Measurements from ENCODE around the gene CYP2A6.
A peak's percentile ranks its signal among the peaks of the same experiment; 100 is the strongest.

Gene CYP2A6

DNA sequence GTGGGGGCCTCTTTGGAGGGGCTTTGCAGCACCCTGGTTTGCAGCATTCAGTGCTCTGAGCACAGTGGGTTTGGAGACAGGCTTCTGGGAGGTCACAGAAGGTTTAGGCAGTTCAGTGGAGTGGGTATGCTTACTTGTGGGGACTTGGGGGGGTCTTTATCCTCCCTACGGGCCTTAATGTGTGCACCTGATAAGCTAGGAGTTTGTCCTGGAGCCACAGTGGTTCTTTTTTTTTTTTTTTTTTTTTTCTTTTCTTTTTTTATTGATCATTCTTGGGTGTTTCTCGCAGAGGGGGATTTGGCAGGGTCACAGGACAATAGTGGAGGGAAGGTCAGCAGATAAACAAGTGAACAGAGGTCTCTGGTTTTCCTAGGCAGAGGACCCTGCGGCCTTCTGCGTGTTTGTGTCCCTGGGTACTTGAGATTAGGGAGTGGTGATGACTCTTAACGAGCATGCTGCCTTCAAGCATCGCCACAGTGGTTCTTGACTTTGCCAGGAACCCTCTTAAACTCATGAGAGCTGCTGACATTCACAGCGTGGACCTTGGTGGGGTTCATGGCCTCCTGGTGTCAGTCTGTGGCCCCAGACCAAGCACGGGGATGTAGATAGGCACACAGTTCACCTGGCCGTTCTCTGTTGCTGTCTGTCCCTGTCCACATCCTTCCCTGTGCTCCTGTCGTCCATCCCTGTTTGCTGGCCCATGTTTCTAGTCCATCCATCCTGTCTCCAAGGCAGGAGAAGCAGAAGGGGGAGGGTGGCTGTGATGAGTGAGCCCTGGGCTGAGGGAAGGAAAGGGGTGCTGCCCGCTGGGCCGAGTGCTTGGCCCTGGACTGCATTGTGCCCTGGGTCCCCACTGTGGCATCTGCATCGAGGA is 48.6 kb downstream of the CYP2A6 start:
- DNase-seq, result peak in 1 of 6 experiments; percentile 16

DNA sequence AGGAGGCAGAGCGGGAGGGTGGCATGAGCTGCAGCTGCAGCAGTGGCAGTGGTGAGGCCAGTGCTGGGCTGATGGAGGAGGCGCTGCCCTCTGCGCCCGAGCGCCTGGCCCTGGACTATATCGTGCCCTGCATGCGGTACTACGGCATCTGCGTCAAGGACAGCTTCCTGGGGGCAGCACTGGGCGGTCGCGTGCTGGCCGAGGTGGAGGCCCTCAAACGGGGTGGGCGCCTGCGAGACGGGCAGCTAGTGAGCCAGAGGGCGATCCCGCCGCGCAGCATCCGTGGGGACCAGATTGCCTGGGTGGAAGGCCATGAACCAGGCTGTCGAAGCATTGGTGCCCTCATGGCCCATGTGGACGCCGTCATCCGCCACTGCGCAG is 49.3 kb downstream of the CYP2A6 start:
- no peak for DNase-seq

DNA sequence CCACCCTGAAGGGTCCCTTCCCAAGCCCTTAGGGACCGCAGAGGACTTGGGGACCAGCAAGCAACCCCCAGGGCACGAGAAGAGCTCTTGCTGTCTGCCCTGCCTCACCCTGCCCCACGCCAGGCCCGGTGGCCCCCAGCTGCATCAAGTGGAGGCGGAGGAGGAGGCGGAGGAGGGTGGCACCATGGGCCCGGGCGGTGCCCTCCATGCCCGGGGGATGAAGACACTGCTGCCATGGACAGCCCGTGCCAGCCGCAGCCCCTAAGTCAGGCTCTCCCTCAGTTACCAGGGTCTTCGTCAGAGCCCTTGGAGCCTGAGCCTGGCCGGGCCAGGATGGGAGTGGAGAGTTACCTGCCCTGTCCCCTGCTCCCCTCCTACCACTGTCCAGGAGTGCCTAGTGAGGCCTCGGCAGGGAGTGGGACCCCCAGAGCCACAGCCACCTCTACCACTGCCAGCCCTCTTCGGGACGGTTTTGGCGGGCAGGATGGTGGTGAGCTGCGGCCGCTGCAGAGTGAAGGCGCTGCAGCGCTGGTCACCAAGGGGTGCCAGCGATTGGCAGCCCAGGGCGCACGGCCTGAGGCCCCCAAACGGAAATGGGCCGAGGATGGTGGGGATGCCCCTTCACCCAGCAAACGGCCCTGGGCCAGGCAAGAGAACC is 49.8 kb downstream of the CYP2A6 start:
- DNase-seq, result peak in 1 of 6 experiments; percentile 12

DNA sequence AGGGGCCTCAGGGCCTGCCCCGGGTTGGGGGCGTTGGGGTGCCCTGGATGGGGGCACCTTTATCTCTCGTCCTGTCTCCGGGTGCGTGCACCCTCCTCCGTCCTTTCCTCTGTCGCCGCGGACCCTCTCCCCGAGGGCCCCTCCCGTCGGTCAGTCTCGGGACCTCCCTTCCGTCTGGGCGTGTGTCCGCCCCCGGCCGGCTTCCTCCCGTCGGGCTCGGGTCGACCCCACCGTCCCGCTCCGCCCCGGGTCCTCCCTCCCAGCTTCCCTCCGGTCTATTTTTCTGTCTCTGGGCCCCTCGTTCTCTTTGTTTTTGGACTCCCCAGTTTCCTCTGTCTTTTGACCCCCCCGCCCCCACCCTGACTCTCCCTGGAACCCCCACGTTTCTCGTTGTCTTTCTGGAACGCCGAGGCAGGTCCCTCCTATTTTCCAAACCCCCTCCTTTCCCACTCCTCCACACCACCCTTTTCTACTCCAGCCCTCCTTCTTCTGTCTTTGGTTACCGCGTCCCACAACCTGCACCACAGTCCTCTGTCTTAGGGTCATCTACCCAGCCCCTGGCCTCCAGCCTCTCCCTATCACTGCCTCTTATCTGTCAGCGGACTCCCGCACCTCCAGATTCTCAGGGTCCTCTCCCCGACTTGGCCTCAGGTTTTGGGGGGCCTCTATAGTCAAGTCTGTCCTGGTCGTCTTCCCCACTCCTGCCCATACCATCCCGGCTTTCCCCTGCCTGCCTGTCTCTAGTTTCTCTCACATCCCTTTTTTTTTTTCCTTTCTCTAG is 50.5 kb downstream of the CYP2A6 start:
- peak in 1 of 6 experiments; percentile 34 for DNase-seq

DNA sequence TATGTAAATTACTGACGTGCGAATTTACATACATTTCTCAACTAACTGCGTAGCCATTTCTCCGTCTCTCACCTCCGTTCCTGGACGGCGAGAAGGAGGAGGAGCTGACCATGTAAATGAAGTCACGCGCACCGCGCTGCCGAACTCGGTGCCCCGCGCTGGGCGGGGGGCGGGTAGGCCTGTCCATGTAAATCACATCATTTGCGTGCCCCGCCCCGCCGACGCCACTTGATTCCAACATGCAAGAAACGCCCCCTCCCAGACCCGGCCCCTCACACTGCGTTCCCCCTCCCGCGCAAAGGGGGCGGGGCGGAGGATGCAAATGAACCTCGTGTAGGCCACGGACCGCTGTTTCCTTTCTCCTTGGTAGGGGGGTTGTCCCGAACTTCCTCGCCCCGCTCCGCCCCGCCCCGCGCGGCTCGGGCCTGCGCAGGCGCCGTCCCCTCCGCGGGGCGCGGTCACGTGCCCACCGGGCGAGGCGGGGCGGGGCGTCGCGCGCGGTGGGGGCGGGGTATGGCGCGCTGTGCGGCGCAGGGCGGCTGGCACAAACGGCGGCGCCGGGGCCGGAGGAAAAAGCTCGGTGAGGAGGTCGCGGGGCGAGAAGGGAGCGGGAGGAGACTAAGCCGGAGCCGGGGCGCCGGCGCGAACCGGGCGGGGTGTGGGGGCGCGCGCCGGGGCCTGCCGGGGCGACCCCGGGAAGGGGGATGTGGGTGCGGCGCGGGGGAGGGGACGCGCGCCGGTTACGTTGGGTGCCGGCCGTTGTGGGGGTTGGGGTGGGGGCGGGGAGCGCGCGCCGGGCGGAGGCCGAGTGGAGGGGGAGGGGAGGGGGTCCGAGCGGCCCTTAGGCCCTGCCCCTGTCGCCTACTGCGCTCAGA is 51.3 kb downstream of the CYP2A6 start, which contains the start of gene EGLN2:
Gene EGLN2, plus strand, starts transcription at position 509 of the 875 bp plus-strand sequence. CDS start 1,382 bp downstream, outside the sequence.
- peak; percentile 99 to 100 (median 100) for DNase-seq

DNA sequence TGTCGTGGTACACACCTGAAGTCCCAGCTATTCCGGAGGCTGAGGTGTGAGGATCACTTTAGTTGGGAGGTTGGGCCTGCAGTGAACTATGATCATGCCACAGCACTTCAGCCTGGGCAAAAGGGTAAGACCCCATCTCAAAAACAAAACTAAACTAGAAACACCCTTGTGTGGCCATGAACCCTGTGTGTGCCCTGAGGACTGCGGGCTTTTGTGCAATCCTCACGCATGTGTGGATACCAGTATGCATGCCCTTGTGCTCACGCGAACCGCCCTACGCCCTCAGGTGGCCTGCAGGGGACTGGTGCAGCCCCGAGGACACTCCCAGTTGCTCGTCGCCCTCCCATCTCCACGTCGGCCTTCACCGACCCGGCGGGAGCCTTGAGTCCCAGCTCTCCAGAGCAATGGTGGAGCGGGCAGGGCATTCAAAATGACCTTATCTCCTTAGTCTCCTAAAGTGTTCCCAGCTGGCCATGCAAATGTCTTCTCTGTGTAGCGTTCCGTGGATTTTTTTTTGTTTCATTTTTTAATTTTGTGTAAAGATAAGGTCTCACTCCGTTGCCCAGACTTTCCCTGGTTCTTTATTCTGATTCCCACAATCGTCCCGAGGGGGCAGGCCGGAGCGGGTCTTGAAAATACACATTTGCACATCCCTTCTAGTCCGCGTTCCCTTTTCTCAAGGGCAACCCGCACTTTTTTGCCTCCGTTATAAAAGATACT is 52.1 kb downstream of the CYP2A6 start:
- peak; percentile 50 to 79 (median 66) for DNase-seq

DNA sequence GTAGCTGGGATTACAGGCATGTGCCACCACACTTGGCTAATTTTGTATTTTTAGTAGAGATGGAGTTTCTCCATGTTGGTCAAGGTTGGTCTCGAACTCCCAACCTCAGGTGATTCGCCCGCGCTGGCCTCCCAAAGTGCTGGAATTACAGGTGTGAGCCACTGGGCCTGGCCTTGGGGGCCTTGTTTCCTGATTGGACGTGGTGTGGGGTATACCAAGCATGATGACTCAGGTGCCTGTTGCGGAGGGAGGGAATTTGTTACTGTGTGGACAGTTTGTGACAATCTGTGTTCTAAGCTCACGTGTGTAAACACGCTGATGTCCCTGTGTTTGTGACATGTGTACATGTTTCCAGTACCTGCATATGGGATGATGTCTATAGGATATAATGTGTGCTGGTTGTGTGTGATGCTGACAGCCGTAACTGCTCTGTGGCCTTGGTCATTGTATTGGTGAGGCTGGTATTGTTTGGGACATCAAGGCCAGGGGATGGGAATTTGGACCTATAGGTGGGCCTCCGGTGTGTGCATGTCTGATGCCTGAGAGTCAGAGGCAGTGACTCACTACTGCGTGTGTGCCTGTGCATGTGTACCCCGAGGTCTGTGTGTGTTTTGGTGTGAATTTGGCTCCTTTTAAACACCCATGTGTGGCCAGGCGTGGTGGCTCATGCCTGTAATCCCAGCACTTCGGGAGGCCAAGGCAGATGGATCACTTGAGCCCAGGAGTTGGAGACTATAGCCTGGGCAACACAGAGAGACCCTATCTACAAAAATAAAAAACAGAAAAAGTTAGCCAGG is 52.9 kb downstream of the CYP2A6 start:
- no peak for DNase-seq

Measured in stimulated activated naive CD4-positive, alpha-beta T cell (primary cell).